GM12878 (cell line): ENCODE results near the gene NET1. TPM values are rescaled to one million over a fixed set of nuclear protein-coding genes. Genes with fewer than 3 reads are reported as not detected.

Experiments
- ATAC-seq: fragments of 200-7000 bp; cut with Tn5 transposase; 3 replicates; pipeline ENCODE4 v1.9.1; 2020; ENCODE audit warnings: mild to moderate bottlenecking, moderate library complexity
- BruUV-seq: library from RNA; stranded (reverse); fragments of 400-500 nt; replicated peaks from 2 replicates; lab custom pipeline; 2021; lab: Mats Ljungman, UMichigan
- CTCF ChIA-PET: fragments of 300-600 bp; sonication (Branson Sonifier 250); formaldehyde crosslinking; extraction: SDS; loops from one replicate; lab custom pipeline; 2021; ENCODE audit warnings: inconsistent platforms; lab: Yijun Ruan, JAX
- POLR2A ChIA-PET: fragments of 350-600 bp; formaldehyde crosslinking; extraction: SDS; loops from one replicate; lab custom pipeline; 2021; ENCODE audit warnings: inconsistent platforms; lab: Charles Lee
- RAD21 ChIA-PET: fragments of 300-600 bp; sonication (Branson Sonifier 250); formaldehyde crosslinking; loops from one replicate; lab custom pipeline; 2023; ENCODE audit warnings: antibody characterized with exemption; ENCODE audit not compliant: unreplicated experiment; lab: Charles Lee
- SMC1A ChIA-PET: fragments of 300-600 bp; sonication (Branson Sonifier 250); formaldehyde crosslinking; loops from one replicate; lab custom pipeline; 2023; ENCODE audit not compliant: unreplicated experiment, uncharacterized antibody; lab: Charles Lee
- DNase-seq: peaks from one replicate; pipeline ENCODE4 v3.0.0-alpha.2; 2011; ENCODE audit warnings: low read depth, low spot score
- FAIRE-seq: peaks from 3 replicates; lab custom pipeline; 2011; peaks lifted over from hg19 to GRCh38; lab: Jason Lieb, UNC
- H2AFZ ChIP-seq: 2 replicates; pipeline ENCODE4 v1.6.0; 2011; ENCODE audit warnings: low read depth, low read length, control low read depth; ENCODE audit not compliant: control insufficient read depth
- H3K27ac ChIP-seq: 2 replicates; pipeline ENCODE4 v1.5.1; 2011; ENCODE audit warnings: control low read depth; ENCODE audit not compliant: control insufficient read depth, insufficient read depth
- H3K27me3 ChIP-seq, 2 experiments: replicated peaks in 1 of 2; 2 replicates each; pipeline versions ENCODE4 v1.6.0 to v1.6.1; 2011; ENCODE audit warnings: low read length in 1 of 2; ENCODE audit not compliant: control insufficient read depth in 2 of 2, insufficient read depth in 2 of 2
- H3K36me3 ChIP-seq, 2 experiments: 2 replicates each; pipeline ENCODE4 v1.5.1; 2011; ENCODE audit warnings: low read length in 1 of 2; ENCODE audit not compliant: control insufficient read depth in 2 of 2, insufficient read depth in 2 of 2
- H3K4me1 ChIP-seq: 2 replicates; pipeline ENCODE4 v1.6.1; 2011; ENCODE audit warnings: mild to moderate bottlenecking, low read length, moderate library complexity, mixed read lengths; ENCODE audit not compliant: control insufficient read depth, insufficient read depth
- H3K4me2 ChIP-seq: 2 replicates; pipeline ENCODE4 v1.6.0; 2011; ENCODE audit warnings: control low read depth; ENCODE audit not compliant: control insufficient read depth, insufficient read depth
- H3K4me3 ChIP-seq: fragments of 200-600 bp; sonication (generic); 2 replicates; pipeline ENCODE4 v1.5.1; 2016
- H3K79me2 ChIP-seq: 2 replicates; pipeline ENCODE4 v1.6.0; 2011; ENCODE audit warnings: low read length; ENCODE audit not compliant: control insufficient read depth, insufficient read depth
- H3K9ac ChIP-seq: 2 replicates; pipeline ENCODE4 v1.8.0; 2011; ENCODE audit warnings: low read length, control low read depth, mixed read lengths; ENCODE audit not compliant: control insufficient read depth, insufficient read depth
- H3K9me3 ChIP-seq: replicated peaks from 3 replicates; pipeline ENCODE4 v1.5.1; 2011; ENCODE audit warnings: mild to moderate bottlenecking, low read length; ENCODE audit not compliant: control insufficient read depth, insufficient read depth
- H4K20me1 ChIP-seq: 2 replicates; pipeline ENCODE4 v1.6.0; 2011; ENCODE audit not compliant: control insufficient read depth, insufficient read depth
- EZH2 ChIP-seq: IDR thresholded peaks from 2 replicates; pipeline ENCODE4 v1.6.1; 2012; ENCODE audit warnings: low read depth, mild to moderate bottlenecking, control low read depth, inconsistent platforms, low read length, borderline replicate concordance; ENCODE audit not compliant: control insufficient read depth
- HDGF ChIP-seq: fragments of 450-650 bp; IDR thresholded peaks from 2 replicates; pipeline ENCODE4 v1.6.1; 2016; ENCODE audit warnings: antibody characterized with exemption
- SIX5 ChIP-seq: IDR thresholded peaks from 2 replicates; pipeline ENCODE4 v1.6.1; 2011; ENCODE audit warnings: mild to moderate bottlenecking, low read depth, low read length, moderate library complexity; ENCODE audit not compliant: severe bottlenecking
- SMAD5 ChIP-seq: IDR thresholded peaks from 2 replicates; pipeline ENCODE4 v1.6.1; 2016; ENCODE audit warnings: antibody characterized with exemption, low read depth
- SREBF2 ChIP-seq: IDR thresholded peaks from 2 replicates; pipeline ENCODE4 v1.6.1; 2012; ENCODE audit warnings: mild to moderate bottlenecking, low read length
- whole genome bisulfite sequencing: methylation state at CpG from one replicate; pipeline ENCODE4 v1.1.6; 2016; ENCODE audit warnings: low lambda C conversion rate; ENCODE audit not compliant: insufficient replicate concordance, insufficient coverage; ENCODE audit errors: missing lambda C conversion rate; 5-methylcytosine and 5-hydroxymethylcytosine counted together
- in situ Hi-C: fragments of 300-500 bp; cut with MboI; formaldehyde crosslinking; loops from 9 replicates; pipeline ENCODE4 v1.14.3; 2018; ENCODE audit warnings: mixed read lengths
- intact Hi-C: fragments of 100-400 bp; cut with micrococcal nuclease; formaldehyde crosslinking; loops from one replicate; pipeline ENCODE4 v1.14.2; 2022; ENCODE audit not compliant: unreplicated experiment
- polyA plus RNA-seq, 11 experiments: library from polyadenylated mRNA; depleted of rRNA in 4 of 11; unstranded in 6 of 11; stranded (reverse) in 5 of 11; fragments of >200 nt; fragmentation: Nextera tagmentation in 4 of 11; fragmentation: Illumina TruSeq in 1 of 11; extraction: Ambion mirVana in 4 of 11; extraction: Trizol in 1 of 11; gene quantifications; 1 replicate in 1 of 11; 2 replicates in 10 of 11; pipeline versions ENCODE4 v1.2.1 to v1.2.3, GENCODE V29; 2011 to 2016; ENCODE audit warnings: inconsistent platforms in 2 of 11, missing spikeins in 2 of 11, low read depth in 1 of 11
- total RNA-seq, 4 experiments: library from RNA; depleted of rRNA in 3 of 4; stranded (reverse); fragments of >200 nt in 3 of 4; fragmentation: Illumina TruSeq in 1 of 4; extraction: Trizol in 1 of 4; gene quantifications; 2 replicates each; pipeline versions ENCODE4 v1.2.1 to v1.2.3, GENCODE V29; 2013 to 2021

The NET1 gene
- total and polyA plus RNA-seq, 10 of the 15 experiments (the other 5 are each of a cell fraction or from before 2014, with no cell fraction given) = 6.5 to 22.7 (median 18.4) TPM

DNA sequence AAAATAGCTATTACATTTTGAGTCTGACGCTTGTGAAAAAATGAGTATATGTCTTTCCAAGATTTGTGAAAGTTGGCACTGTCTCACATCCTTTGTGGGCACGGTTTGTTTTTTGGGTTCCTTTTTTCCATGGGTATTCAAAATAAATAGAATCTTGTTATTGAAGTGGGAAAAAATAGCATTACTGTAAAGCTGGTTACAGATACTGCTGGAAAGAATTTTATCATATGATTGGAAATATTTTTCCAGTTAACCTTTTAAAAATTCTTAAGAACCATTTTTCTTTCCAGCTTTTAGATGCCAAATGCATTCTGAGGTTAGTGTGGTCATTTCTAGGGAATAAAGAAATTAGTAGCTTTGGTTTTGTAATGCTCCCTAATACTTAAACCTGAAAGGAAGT lies 11.4 kb downstream of the NET1 start:
- Histone ChIP-seq H3K27me3 (no peaks in the 10 kb centered on the region), H3K4me3 (no peak overlapping the region), H3K4me2 (no peak overlapping the region), H3K9me3 (no peaks in the 10 kb centered on the region; the same call in 2 of the 3 replicates), H3K36me3 (no peaks in the 10 kb centered on the region; a peak in 1 of 4 replicates), H3K79me2 (peaks cover 2% of the 10 kb centered on the region), H4K20me1 (no peaks in the 10 kb centered on the region), H3K27ac (no peak overlapping the region), H3K4me1 (no peaks in the 10 kb centered on the region), H3K9ac (no peak overlapping the region), H2AFZ (no peak overlapping the region)
- RAD21 ChIA-PET = no interaction called here
- TF ChIP-seq HDGF = no peak
- no peak for TF ChIP-seq SIX5
- TF ChIP-seq SMAD5 = no peak
- intact Hi-C loops = no loop called here
- POLR2A ChIA-PET = no interaction called here
- DNase-seq = no peak
- no TSS peak for BruUV-seq
- in situ Hi-C loops = no loop called here
- SMC1A ChIA-PET = interaction anchor here (0.6 to 4.3 kb wide), 4 partner anchors 10 to 609 kb away, joined by 3 to 19 read pairs (median 4); no protein-coding TSS in a partner anchor
- CTCF ChIA-PET = interaction anchor here (0.6 to 4.0 kb wide), 11 partner anchors 10 to 609 kb away, joined by 3 to 60 read pairs (median 5); no protein-coding TSS in a partner anchor
- WGBS = 50% methylated on average over 2 of the region's 2 CpGs
- FAIRE-seq = no peak
- ATAC-seq = no peak

DNA sequence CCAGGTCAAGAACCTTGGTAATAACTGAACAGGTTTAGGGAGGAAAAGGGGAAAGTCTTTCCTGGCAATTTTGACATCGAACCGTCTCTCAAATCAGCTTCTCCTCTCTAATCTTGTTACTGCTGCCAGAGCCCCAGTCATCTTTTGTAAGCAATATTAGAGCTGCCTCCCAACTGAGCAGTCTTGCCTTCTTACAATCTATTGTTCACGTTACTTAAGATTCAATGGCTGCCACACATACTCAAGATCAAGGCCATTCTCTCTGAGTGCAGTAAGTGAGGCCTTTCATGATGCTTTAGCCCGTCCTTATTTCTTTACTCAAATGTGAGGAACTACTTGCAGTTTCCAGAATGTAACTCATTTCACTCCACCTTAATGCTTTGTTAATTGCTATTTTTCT lies 12.4 kb downstream of the NET1 start:
- TF ChIP-seq EZH2 (no peak), SREBF2 (no peak)
- no peak overlapping the region for H3K4me3 ChIP-seq
- H4K20me1 ChIP-seq = no peaks in the 10 kb centered on the region
- ChIA-PET RAD21 (interaction anchor here (0.8 kb wide), 1 partner anchor 9 kb away, joined by 4 read pairs; no protein-coding TSS in a partner anchor), POLR2A (no interaction called here), CTCF (interaction anchor here (0.7 to 4.4 kb wide), 10 partner anchors 10 to 610 kb away, joined by 3 to 60 read pairs (median 10); no protein-coding TSS in a partner anchor), SMC1A (interaction anchor here (0.7 to 4.3 kb wide), 5 partner anchors 10 to 198 kb away, joined by 3 to 19 read pairs (median 8); no protein-coding TSS in a partner anchor)
- no TSS peak for BruUV-seq
- no peaks in the 10 kb centered on the region; a peak in 1 of 4 replicates for H3K36me3 ChIP-seq
- FAIRE-seq (no peak), ATAC-seq (no peak; the same call in 2 of the 3 replicates), DNase-seq (no peak)
- no peak overlapping the region for H3K9ac ChIP-seq
- no peak overlapping the region; the same call in 1 of the 2 replicates for H2AFZ ChIP-seq
- in situ Hi-C loops (no loop called here), intact Hi-C loops (no loop called here)
- no peaks in the 10 kb centered on the region for H3K9me3 ChIP-seq
- no peak overlapping the region for H3K27ac ChIP-seq
- H3K4me1 ChIP-seq = no peaks in the 10 kb centered on the region
- no peaks in the 10 kb centered on the region for H3K27me3 ChIP-seq
- H3K79me2 ChIP-seq = no peaks in the 10 kb centered on the region; the same call in none of the 2 replicates
- WGBS = 47% methylated on average over 4 of the region's 4 CpGs
- no peak overlapping the region for H3K4me2 ChIP-seq
